Chondrocyte (in vitro differentiated cells): ENCODE results near the gene STK32B. TPM values are rescaled to one million over a fixed set of nuclear protein-coding genes. Genes with fewer than 3 reads are reported as not detected.
A peak's percentile ranks its signal among the peaks of the same experiment; 100 is the strongest.

Experiments used
- DNase-seq: peaks from one replicate; pipeline ENCODE4 v3.0.0; 2021; ENCODE audit warnings: mixed read lengths, low spot score
- H3K27ac Mint-ChIP-seq: one replicate; pipeline ENCODE4 v1.8.0; 2021; ENCODE audit warnings: mild to moderate bottlenecking, moderate library complexity, mixed read lengths; ENCODE audit not compliant: unreplicated experiment
- H3K27me3 Mint-ChIP-seq: 2 replicates; pipeline ENCODE4 v1.8.0; 2021; ENCODE audit warnings: low read depth, mixed read lengths
- H3K36me3 Mint-ChIP-seq: 2 replicates; pipeline ENCODE4 v1.8.0; 2021; ENCODE audit warnings: low read depth, mixed read lengths
- H3K4me1 Mint-ChIP-seq: 2 replicates; pipeline ENCODE4 v1.8.0; 2021; ENCODE audit warnings: low read depth, mild to moderate bottlenecking, mixed read lengths
- H3K4me3 Mint-ChIP-seq: one replicate; pipeline ENCODE4 v1.8.0; 2021; ENCODE audit warnings: mild to moderate bottlenecking, moderate library complexity, mixed read lengths; ENCODE audit not compliant: unreplicated experiment
- H3K9me3 Mint-ChIP-seq: 2 replicates; pipeline ENCODE4 v1.8.0; 2021; ENCODE audit warnings: low read depth, mixed read lengths
- CTCF ChIP-seq: fragments of 200-600 bp; sonication (generic); IDR thresholded peaks from 2 replicates; pipeline ENCODE4 v1.5.0; 2021; ENCODE audit warnings: antibody characterized with exemption, mild to moderate bottlenecking, moderate library complexity
- total RNA-seq: library from RNA; stranded (reverse); gene quantifications from 3 replicates; pipeline ENCODE4 v1.2.1, GENCODE V29; 2021

STK32B gene
- total RNA-seq, 1 donor from 2014 or later, result 14.2 TPM

GRCh38 chr4:5018096-5018495, 33.2 kb upstream of the STK32B start:
- H3K9me3 Mint-ChIP-seq, result peaks cover 5% of the 10 kb centered on the region
- peaks cover 5% of the 10 kb centered on the region for H3K36me3 Mint-ChIP-seq
- H3K4me1 Mint-ChIP-seq, result peaks cover 22% of the 10 kb centered on the region
- H3K27me3 Mint-ChIP-seq, result no peaks in the 10 kb centered on the region
- no peak for DNase-seq
- no peak overlapping the region for H3K27ac Mint-ChIP-seq
- peak; percentile 72 for TF ChIP-seq CTCF
- peak overlapping the region; percentile 62 for H3K4me3 Mint-ChIP-seq

GRCh38 chr4:5018603-5019002, 32.7 kb upstream of the STK32B start:
- H3K27me3 Mint-ChIP-seq, result no peaks in the 10 kb centered on the region
- DNase-seq, result no peak
- peak overlapping the region; percentile 62 for H3K4me3 Mint-ChIP-seq
- TF ChIP-seq CTCF, result no peak
- no peak overlapping the region for H3K27ac Mint-ChIP-seq
- H3K4me1 Mint-ChIP-seq, result peaks cover 22% of the 10 kb centered on the region
- H3K36me3 Mint-ChIP-seq, result peaks cover 5% of the 10 kb centered on the region
- H3K9me3 Mint-ChIP-seq, result peaks cover 6% of the 10 kb centered on the region

- peaks cover 20% of the 10 kb centered on the region for H3K4me1 Mint-ChIP-seq
- peaks cover 11% of the 10 kb centered on the region for H3K9me3 Mint-ChIP-seq
- peaks cover 8% of the 10 kb centered on the region for H3K36me3 Mint-ChIP-seq
- TF ChIP-seq CTCF, result no peak
- DNase-seq, result no peak
- peak within 1 kb of the TSS; percentile 32 for H3K27ac Mint-ChIP-seq
- H3K27me3 Mint-ChIP-seq, result no peaks in the 10 kb centered on the region
- H3K4me3 Mint-ChIP-seq, result peak within 1 kb of the TSS; percentile 77
Observed at GRCh38 chr4:5019274-5019673, 32.0 kb upstream of the STK32B start, which contains the start of gene CYTL1. Gene CYTL1 (minus strand): TSS chr4:5019458. CDS start chr4:5019445, 13 bp downstream.

GRCh38 chr4:5019796-5020195, 31.5 kb upstream of the STK32B start:
- H3K36me3 Mint-ChIP-seq, result peaks cover 8% of the 10 kb centered on the region
- peaks cover 19% of the 10 kb centered on the region for H3K4me1 Mint-ChIP-seq
- no peak for DNase-seq
- H3K27ac Mint-ChIP-seq, result peak overlapping the region; percentile 32
- TF ChIP-seq CTCF, result no peak
- H3K9me3 Mint-ChIP-seq, result peaks cover 11% of the 10 kb centered on the region
- no peaks in the 10 kb centered on the region for H3K27me3 Mint-ChIP-seq
- peak overlapping the region; percentile 77 for H3K4me3 Mint-ChIP-seq

- TF ChIP-seq CTCF, result no peak
- H3K27me3 Mint-ChIP-seq, result no peaks in the 10 kb centered on the region
- no peak overlapping the region for H3K27ac Mint-ChIP-seq
- peaks cover 19% of the 10 kb centered on the region for H3K4me1 Mint-ChIP-seq
- no peak for DNase-seq
- peaks cover 11% of the 10 kb centered on the region for H3K9me3 Mint-ChIP-seq
- H3K36me3 Mint-ChIP-seq, result peaks cover 8% of the 10 kb centered on the region
- H3K4me3 Mint-ChIP-seq, result no peak overlapping the region
Observed at GRCh38 chr4:5020341-5020740, 30.9 kb upstream of the STK32B start.
